Suprapubic skin (tissue), 4 donors: ENCODE results near the gene UQCRC1.

ENCODE experiments used
- EP300 ChIP-seq: sonication (generic); formaldehyde crosslinking; IDR thresholded peaks from one replicate; pipeline ENCODE4 v1.6.1; 2017; ENCODE audit warnings: antibody characterized with exemption
- POLR2A ChIP-seq, 2 donors: fragments of 450-650 bp; IDR thresholded peaks; one replicate each; pipeline ENCODE4 v1.6.1; 2017; ENCODE audit warnings: antibody characterized with exemption in 2 of 2, mild to moderate bottlenecking in 2 of 2, moderate library complexity in 2 of 2
- POLR2AphosphoS5 ChIP-seq, 3 donors: sonication (generic); formaldehyde crosslinking; IDR thresholded peaks; one replicate each; pipeline ENCODE4 v1.6.1; 2017; ENCODE audit warnings: antibody characterized with exemption in 3 of 3
- TF ChIP-seq, protein P1 (sequence below), 2 donors: fragments of 200-600 bp in 1 of 2; fragments of 450-650 bp in 1 of 2; sonication (generic) in 1 of 2; IDR thresholded peaks; one replicate each; pipeline ENCODE4 v1.5.1; 2016 to 2019; ENCODE audit warnings: antibody characterized with exemption in 2 of 2, mild to moderate bottlenecking in 1 of 2, moderate library complexity in 1 of 2

DNA sequence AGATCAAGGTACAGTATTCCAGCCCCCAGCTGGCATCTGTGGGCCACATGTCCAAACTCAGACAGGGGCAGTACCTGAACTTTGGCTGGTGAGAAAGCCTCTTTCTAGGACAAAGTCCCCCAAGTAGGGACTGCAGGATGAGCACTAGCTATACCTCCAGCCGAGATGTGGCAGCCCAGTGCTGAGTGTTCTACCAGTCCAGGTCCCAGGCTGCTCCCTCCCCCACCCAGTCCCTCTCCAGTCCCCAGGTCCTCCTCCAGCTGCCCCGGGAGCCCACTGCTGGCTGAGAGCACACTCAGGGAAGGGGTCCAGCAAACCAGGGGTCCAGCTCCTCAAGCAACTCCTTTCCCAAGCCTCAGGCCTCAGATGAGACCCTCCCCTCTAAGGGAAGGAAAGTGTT is 24.3 kb upstream of the UQCRC1 start:
- TF ChIP-seq, protein P1, sequence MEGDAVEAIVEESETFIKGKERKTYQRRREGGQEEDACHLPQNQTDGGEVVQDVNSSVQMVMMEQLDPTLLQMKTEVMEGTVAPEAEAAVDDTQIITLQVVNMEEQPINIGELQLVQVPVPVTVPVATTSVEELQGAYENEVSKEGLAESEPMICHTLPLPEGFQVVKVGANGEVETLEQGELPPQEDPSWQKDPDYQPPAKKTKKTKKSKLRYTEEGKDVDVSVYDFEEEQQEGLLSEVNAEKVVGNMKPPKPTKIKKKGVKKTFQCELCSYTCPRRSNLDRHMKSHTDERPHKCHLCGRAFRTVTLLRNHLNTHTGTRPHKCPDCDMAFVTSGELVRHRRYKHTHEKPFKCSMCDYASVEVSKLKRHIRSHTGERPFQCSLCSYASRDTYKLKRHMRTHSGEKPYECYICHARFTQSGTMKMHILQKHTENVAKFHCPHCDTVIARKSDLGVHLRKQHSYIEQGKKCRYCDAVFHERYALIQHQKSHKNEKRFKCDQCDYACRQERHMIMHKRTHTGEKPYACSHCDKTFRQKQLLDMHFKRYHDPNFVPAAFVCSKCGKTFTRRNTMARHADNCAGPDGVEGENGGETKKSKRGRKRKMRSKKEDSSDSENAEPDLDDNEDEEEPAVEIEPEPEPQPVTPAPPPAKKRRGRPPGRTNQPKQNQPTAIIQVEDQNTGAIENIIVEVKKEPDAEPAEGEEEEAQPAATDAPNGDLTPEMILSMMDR (IDR thresholded peaks at IDR 0.05), result no peak
- no peak for TF ChIP-seq POLR2A (IDR thresholded peaks at IDR 0.05)
- no peak for TF ChIP-seq POLR2AphosphoS5 (IDR thresholded peaks at IDR 0.05)
- no peak for TF ChIP-seq EP300
